ENCODE data around the gene ARMS2. TPM values are rescaled to one million over a fixed set of nuclear protein-coding genes. Genes with fewer than 3 reads are reported as not detected.

ARMS2 gene
- polyA plus RNA-seq, 1 of the 3 experiments (the other 2 are of a cell fraction) = not detected

DNA sequence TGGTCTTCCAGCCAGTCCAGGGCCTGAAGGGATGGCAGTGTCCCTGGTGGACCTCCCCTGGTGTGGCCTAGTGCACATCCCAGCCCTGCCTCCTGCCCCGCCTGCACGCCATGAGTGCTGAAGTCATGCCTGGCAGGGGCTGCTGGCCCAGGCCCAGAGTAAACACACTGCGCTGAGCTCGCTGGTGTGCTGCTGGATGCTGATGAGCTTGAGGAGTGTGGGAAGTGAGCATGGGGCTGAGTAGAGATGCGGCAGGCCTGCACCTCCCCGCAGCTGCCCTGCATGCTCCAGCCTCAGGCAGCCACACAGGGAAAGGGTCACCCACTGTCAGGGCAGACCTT is 50.1 kb downstream of the ARMS2 start (continued):
- TF ChIP-seq RAD21 (IDR thresholded peaks at IDR 0.05; ENCODE audit: low read length) (no peak), SIN3A (IDR thresholded peaks at IDR 0.05; ENCODE audit: borderline replicate concordance, low read depth, low read length) (peak; percentile 59; the same call in 1 of the 2 replicates)

DNA sequence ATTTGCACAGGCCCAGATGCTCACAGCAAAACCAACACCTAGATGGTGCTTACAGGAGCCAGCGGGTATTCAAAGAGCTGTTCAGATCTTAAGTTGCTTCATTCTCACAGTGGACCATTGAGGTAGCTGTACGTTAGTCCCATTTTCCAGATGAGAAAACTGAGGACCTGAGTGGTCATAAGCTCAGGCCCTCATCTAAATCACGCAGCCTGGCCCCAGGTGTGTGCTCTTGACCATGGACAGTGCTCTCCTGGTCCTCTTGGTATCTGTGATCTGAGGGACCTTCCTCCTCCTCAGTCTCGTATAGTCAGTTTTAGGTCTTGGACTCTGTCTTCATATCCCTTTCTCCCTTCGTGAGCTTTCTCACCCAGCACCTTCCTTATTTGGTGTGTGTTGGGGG is 50.6 kb downstream of the ARMS2 start:
- 100% methylated on average over 5 of the region's 5 CpGs for WGBS (ENCODE audit: low lambda C conversion rate)
- no peaks in the 10 kb centered on the region for H3K9me2 ChIP-seq
- H4K20me1 ChIP-seq (ENCODE audit: insufficient read depth) = no peaks in the 10 kb centered on the region
- TF ChIP-seq POLR2AphosphoS5 (IDR thresholded peaks at IDR 0.05; ENCODE audit: low read depth, low read length) = no peak
- no peak for TF ChIP-seq TEAD4 (IDR thresholded peaks at IDR 0.05; ENCODE audit: borderline replicate concordance, insufficient read depth)
- TF ChIP-seq NRF1 (IDR thresholded peaks at IDR 0.05; ENCODE audit: low read depth, low read length) = no peak
- TF ChIP-seq, protein P1, sequence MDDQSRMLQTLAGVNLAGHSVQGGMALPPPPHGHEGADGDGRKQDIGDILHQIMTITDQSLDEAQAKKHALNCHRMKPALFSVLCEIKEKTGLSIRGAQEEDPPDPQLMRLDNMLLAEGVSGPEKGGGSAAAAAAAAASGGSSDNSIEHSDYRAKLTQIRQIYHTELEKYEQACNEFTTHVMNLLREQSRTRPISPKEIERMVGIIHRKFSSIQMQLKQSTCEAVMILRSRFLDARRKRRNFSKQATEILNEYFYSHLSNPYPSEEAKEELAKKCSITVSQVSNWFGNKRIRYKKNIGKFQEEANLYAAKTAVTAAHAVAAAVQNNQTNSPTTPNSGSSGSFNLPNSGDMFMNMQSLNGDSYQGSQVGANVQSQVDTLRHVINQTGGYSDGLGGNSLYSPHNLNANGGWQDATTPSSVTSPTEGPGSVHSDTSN (IDR thresholded peaks at IDR 0.05) = no peak
- TF ChIP-seq, protein P2, sequence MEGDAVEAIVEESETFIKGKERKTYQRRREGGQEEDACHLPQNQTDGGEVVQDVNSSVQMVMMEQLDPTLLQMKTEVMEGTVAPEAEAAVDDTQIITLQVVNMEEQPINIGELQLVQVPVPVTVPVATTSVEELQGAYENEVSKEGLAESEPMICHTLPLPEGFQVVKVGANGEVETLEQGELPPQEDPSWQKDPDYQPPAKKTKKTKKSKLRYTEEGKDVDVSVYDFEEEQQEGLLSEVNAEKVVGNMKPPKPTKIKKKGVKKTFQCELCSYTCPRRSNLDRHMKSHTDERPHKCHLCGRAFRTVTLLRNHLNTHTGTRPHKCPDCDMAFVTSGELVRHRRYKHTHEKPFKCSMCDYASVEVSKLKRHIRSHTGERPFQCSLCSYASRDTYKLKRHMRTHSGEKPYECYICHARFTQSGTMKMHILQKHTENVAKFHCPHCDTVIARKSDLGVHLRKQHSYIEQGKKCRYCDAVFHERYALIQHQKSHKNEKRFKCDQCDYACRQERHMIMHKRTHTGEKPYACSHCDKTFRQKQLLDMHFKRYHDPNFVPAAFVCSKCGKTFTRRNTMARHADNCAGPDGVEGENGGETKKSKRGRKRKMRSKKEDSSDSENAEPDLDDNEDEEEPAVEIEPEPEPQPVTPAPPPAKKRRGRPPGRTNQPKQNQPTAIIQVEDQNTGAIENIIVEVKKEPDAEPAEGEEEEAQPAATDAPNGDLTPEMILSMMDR (IDR thresholded peaks at IDR 0.05) = no peak
- TF ChIP-seq, protein P3, sequence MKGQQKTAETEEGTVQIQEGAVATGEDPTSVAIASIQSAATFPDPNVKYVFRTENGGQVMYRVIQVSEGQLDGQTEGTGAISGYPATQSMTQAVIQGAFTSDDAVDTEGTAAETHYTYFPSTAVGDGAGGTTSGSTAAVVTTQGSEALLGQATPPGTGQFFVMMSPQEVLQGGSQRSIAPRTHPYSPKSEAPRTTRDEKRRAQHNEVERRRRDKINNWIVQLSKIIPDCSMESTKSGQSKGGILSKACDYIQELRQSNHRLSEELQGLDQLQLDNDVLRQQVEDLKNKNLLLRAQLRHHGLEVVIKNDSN (IDR thresholded peaks at IDR 0.05; ENCODE audit: borderline replicate concordance, low read depth) = no peak
- no peak for TF ChIP-seq TAF1 (IDR thresholded peaks at IDR 0.05; ENCODE audit: borderline replicate concordance, low read depth, low read length)
- no peak for TF ChIP-seq SIN3A (IDR thresholded peaks at IDR 0.05; ENCODE audit: borderline replicate concordance, low read depth, low read length)
- TF ChIP-seq MXI1 (IDR thresholded peaks at IDR 0.05; ENCODE audit: low read depth, low read length) = no peak
- no peak for TF ChIP-seq RAD21 (IDR thresholded peaks at IDR 0.05; ENCODE audit: low read length)
- TF ChIP-seq YY1 (IDR thresholded peaks at IDR 0.05; ENCODE audit: low read depth) = no peak
- TF ChIP-seq JUND (IDR thresholded peaks at IDR 0.05) = no peak
- TF ChIP-seq CHD2 (IDR thresholded peaks at IDR 0.05; ENCODE audit: low read length, partially characterized antibody) = no peak
- no peak for TF ChIP-seq SMC3 (IDR thresholded peaks at IDR 0.05; ENCODE audit: low read depth, low read length)
- TF ChIP-seq RXRA (IDR thresholded peaks at IDR 0.05; ENCODE audit: borderline replicate concordance, low read depth) = no peak
- no peak for TF ChIP-seq RCOR1 (IDR thresholded peaks at IDR 0.05; ENCODE audit: low read length)
- no peak overlapping the region for H2AFZ ChIP-seq (ENCODE audit: low read depth)
- ChIA-PET CTCF (no interaction called here), POLR2A (no interaction called here)
- H3K9me3 ChIP-seq = no peaks in the 10 kb centered on the region
- H3K4me2 ChIP-seq = peak overlapping the region; percentile 33; the same call in 1 of the 2 replicates
- H3K9ac ChIP-seq = no peak overlapping the region
- H3K27ac ChIP-seq (ENCODE audit: low read depth in 2 of 2, low read length in 1 of 2) = peak overlapping the region; percentile 44 to 74; a peak in 3 of 4 replicates
- H3K4me3 ChIP-seq (ENCODE audit: low read depth in 2 of 2, low read length in 1 of 2) = no peak overlapping the region
- no peak for DNase-seq
- H3K27me3 ChIP-seq (ENCODE audit: insufficient read depth) = no peaks in the 10 kb centered on the region
- peaks cover 12% of the 10 kb centered on the region; the same call in 1 of the 2 replicates for H3K79me2 ChIP-seq (ENCODE audit: insufficient read depth)
- peaks cover 15 to 24% of the 10 kb centered on the region in 2 experiments for H3K36me3 ChIP-seq (replicated peaks in 1 of 2; ENCODE audit: control insufficient read depth in 1 of 2, insufficient read depth in 2 of 2, low read length in 1 of 2)
- no peaks in the 10 kb centered on the region for H3F3A ChIP-seq (replicated peaks; ENCODE audit: insufficient read depth)
- H3K4me1 ChIP-seq (ENCODE audit: control insufficient read depth in 1 of 2, insufficient read depth in 2 of 2, low read depth in 1 of 2, low read length in 1 of 2) = peaks cover 7 to 20% of the 10 kb centered on the region in 2 experiments; a peak in 3 of 4 replicates
